Epithelial cell of proximal tubule (primary cell): ENCODE data around the gene CEP112. TPM values are rescaled to one million over a fixed set of nuclear protein-coding genes. Genes with fewer than 3 reads are reported as not detected.

Experiments used
- DNase-seq: peaks from one replicate; pipeline ENCODE4 v3.0.0-alpha.2; 2011; ENCODE audit warnings: low read depth
- H3K4me3 ChIP-seq: 2 replicates; pipeline ENCODE4 v1.5.1; 2011; ENCODE audit warnings: low read depth, mild to moderate bottlenecking, low read length
- CTCF ChIP-seq: conservative IDR thresholded peaks from 2 replicates; pipeline ENCODE4 v1.5.1; 2012; ENCODE audit warnings: low read depth, mild to moderate bottlenecking, low read length
- total RNA-seq: library from RNA; depleted of rRNA; stranded (reverse); fragments of >200 nt; gene quantifications from 2 replicates; pipeline ENCODE4 v1.2.3, GENCODE V29; 2015

Gene CEP112
- total RNA-seq, 1 donor from 2014 or later: 4.7 TPM

- no peak overlapping the region for H3K4me3 ChIP-seq
- no peak for TF ChIP-seq CTCF
- no peak for DNase-seq
Measured at GRCh38 chr17:66143657-66144282, 48.2 kb downstream of the CEP112 start.

- no peak for TF ChIP-seq CTCF
- no peak overlapping the region for H3K4me3 ChIP-seq
- no peak for DNase-seq
Measured at GRCh38 chr17:66142428-66142827, 49.5 kb downstream of the CEP112 start.

- no peak for TF ChIP-seq CTCF
- H3K4me3 ChIP-seq: no peak overlapping the region
- no peak for DNase-seq
Measured at GRCh38 chr17:66138120-66138519, 53.8 kb downstream of the CEP112 start.

- H3K4me3 ChIP-seq: no peak overlapping the region
- DNase-seq: no peak
- no peak for TF ChIP-seq CTCF
Measured at GRCh38 chr17:66135896-66136295, 56.0 kb downstream of the CEP112 start.

- no peak overlapping the region for H3K4me3 ChIP-seq
- TF ChIP-seq CTCF: no peak
- DNase-seq: no peak
Measured at GRCh38 chr17:66135219-66135618, 56.7 kb downstream of the CEP112 start.

GRCh38 chr17:66129759-66130158 lies 62.2 kb downstream of the CEP112 start:
- DNase-seq: no peak
- no peak for TF ChIP-seq CTCF
- no peak overlapping the region for H3K4me3 ChIP-seq

- DNase-seq: peak; percentile 12
- TF ChIP-seq CTCF: no peak
- H3K4me3 ChIP-seq: no peak overlapping the region
Measured at GRCh38 chr17:66126231-66126630, 65.7 kb downstream of the CEP112 start.
